T-helper 9 cell (primary cell): ENCODE data around the gene ISM2.
A peak's percentile ranks its signal among the peaks of the same experiment; 100 is the strongest.

ENCODE experiments used
- DNase-seq: peaks from one replicate; pipeline ENCODE4 v3.0.0-alpha.2; 2020

Gene ISM2

GRCh38 chr14:77459072-77459723 lies 39.4 kb downstream of the ISM2 start:
- DNase-seq, result peak; percentile 48

- no peak for DNase-seq
Observed at GRCh38 chr14:77458249-77458950, 40.2 kb downstream of the ISM2 start.

DNA sequence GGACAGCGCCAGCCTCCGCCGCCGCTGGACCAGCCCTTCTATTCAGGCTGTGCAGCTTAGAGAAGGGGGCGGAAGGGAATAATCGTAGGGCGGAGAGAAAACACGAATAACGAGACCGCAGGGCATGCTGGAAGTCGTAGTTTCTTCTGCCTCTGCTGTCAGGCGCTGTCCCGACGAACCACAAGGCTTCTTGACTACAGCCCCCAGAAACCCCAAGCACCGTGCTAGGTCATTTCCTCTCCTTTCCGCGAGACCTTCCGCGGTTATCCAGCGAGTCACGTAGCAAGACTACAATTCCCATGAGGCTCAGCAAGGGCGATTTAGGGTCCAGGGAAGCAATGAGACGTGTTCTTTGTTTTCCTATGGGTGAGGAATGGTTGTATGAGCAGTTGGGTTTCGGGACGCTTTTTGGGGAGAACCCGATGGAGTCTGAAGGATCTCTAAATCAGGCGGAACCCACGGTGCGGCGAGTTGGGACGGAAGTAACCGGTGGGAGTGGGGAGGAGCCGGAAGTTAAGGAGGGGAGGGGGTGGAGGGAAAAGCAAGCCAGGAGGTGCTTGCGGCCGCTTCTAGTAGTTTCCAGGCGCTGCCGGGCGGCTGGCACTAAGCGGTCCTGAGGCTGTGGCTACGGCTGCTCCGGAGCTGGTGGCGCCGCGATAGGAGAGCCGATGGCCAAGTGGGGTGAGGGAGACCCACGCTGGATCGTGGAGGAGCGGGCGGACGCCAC lies 40.9 kb downstream of the ISM2 start, which contains the start of the genes AHSA1 and VIPAS39:
Gene AHSA1 (plus strand): TSS at position 572 of the 727 bp plus-strand sequence. CDS start 97 bp downstream, at position 669.
Gene VIPAS39 (minus strand): TSS at position 80 of the 727 bp plus-strand sequence. CDS start 3,499 bp downstream, outside the sequence.
- peak; percentile 85 for DNase-seq

DNA sequence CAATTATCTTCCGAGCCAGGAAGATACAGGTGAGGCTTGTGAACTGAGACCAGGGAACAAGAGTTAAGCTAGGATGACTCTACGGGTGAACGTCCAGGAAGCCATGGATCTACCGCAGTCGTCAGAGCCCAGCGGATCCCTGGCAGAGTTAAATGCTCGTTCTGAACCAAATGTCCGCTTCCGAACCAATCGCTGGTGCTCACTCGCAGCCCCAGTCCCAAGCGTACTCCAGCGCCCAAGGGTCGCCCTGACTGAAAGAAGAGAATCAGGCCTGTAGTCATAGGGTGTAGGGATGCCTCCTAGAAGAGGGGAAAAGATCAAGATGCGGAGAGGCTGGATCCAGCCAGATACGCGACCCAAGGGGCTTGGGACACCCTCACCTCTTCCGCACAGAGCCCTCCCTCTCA lies 41.5 kb downstream of the ISM2 start:
- peak; percentile 5 for DNase-seq

DNA sequence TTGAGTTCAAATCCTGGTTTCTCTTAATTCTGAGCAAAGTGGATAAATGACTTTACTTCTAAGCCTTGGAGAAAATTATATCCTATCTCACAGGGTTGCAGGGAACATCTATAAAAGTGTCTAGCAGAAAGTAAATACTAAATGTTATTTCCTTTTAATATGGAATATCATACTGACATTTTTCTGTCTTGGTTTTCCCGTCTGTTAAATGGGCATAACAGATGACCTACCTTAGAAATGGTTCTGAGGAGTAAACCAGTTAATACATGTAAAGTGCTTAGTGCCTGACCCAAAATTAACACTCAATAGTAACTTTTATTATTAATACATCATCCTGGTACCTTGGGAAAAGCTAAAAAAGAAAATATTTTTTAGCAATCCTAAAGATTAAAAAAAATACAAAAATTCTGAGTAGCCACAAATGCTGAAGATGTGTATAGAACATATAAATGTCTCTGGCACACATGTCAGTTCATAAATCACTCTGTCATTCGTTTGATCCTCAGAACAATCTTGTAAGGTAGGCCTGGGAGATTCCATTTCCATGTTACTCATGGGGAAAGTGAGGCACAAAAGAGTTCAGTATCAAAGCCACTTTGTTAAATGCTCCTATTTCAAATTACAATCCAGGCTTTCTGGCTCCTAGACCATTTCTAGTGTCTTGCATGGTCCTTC lies 42.5 kb downstream of the ISM2 start:
- DNase-seq, result no peak

DNA sequence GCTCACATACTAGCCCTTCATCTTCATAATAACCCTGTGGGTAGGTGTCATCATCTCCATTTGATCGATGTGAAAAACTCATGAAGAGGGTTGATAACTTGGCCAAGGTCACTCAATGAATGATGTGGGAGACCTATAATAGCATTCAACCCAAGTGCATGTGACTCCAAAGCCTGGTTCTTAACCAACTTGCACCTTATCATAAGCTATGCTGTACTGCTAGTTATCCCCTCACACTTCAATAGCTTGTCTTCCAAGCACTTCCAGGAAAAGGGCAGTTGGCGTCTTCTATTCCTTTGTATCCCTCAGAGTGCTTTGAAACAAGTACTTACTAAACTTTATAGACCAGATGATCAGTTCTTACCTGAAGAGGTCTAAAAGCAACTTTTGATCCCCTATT lies 56.4 kb downstream of the ISM2 start:
- no peak for DNase-seq

DNA sequence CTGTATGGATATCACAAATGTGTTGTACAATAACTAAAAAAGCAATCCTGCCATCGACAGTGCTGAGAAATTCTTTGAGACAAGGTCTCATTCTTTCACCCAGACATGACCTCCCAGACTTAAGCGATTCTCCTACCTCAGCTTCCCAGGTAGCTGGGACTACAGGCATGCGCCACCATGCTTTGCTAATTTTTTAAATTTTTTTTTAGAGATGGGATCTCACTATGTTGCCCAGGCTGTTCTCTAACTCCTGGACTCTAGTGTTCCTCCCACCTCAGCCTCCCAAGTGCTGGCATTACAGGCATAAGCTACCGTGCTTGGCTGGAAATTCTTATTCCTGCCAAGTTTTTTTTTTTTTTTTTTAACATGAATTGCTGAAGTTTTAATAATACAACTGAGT lies 58.8 kb downstream of the ISM2 start:
- no peak for DNase-seq

DNA sequence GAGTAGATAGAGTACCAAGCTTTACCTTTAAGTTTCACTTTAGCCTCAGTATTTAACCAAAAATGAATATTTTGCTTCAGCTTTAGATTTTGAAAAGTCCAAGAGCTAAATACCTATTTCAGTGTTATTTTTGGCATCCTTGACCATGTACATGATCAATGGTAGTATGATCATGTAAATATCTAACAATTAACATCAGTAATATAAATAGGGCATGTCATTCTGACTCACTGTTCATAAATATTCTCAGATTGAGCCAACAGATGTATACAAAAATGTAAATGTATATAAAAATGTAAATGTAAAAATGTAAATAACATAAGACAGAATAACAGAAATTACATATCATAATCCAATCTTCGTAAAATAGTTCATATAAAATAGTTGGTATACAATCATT lies 60.0 kb downstream of the ISM2 start:
- DNase-seq, result no peak

GRCh38 chr14:77436042-77436441 lies 62.6 kb downstream of the ISM2 start:
- DNase-seq, result no peak

- no peak for DNase-seq
Observed at GRCh38 chr14:77426396-77426795, 72.2 kb downstream of the ISM2 start.

- DNase-seq, result no peak
Observed at GRCh38 chr14:77424862-77425261, 73.8 kb downstream of the ISM2 start.
